ENCODE data around the gene CACNA1C.

The CACNA1C gene

DNA sequence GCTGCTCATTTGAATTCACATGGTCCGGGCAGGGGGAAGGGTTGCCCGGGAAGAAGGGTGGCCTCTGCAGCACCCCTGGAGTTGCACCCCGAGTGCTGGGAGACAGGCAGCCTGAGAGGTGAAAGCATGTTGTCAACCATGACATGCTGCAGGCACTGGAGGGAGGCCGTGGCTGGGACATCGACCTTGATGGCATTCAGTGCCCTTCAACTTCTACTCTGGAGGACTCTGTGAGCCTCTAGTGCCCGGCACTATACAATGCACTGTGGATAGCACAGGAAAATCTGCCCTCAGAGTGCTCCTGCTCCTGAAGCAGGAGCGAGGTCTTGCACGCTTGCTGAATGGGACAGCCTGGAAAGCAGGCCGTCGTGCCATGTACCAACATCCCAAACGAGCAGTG lies 382.7 kb downstream of the CACNA1C start:
- no peak for DNase-seq

DNA sequence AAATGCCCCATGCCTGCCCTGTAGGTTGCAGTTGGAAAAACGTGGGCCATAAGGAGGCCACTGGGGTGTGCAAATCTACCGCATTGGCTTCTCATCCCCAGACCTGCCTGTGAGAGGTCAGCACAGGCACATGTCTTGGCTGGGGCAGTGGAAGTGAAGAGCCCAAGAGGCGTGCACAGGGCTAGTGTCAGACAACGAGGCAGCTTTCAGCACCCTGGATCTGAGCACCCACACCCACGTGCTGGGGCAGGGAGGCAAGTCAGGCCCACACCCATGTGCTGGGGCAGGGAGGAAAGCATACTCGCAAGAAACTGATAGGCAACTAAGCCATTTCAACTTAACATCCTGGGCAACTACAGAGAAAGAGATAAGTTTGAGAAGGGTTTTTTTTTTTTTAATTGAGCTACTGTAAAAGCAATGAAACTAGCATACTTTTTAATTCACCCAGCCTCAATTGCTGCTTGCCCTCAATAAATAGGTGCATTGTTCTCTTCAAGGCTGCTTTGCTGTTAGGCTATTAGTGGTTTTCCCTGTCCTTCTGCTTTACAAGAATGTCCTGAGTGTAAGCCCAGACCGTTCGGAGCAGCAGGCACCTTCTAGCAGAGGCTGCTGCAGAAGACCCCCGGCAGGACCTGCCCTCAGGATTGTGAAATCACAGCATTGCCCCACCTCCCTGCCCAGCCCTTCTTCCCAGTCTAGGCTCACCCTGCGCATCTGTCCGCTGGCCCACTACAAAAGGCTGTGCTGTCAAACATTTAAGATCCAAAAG lies 386.7 kb downstream of the CACNA1C start:
- no peak for DNase-seq

DNA sequence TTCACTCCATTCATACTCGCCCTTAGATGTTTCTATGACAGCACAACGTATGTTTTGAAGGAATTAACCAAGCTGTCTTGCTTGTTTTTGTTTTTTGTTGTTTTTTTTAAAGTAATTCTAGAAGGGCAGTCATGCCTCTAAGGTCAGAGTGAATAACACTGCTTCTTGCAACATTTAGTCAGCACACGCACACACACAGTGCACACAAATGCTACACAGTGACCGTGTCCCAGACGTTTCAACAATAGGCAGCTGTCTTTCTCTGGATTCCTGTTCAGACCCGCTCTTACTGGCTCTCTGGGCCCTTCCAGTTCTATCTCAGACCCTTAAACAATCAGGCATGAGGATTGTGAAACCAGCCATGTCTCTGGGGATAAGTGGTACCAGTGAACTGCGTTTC lies 391.0 kb downstream of the CACNA1C start:
- no peak for DNase-seq

- DNase-seq: no peak
Observed at GRCh38 chr12:2445968-2446367, 393.2 kb downstream of the CACNA1C start.

DNA sequence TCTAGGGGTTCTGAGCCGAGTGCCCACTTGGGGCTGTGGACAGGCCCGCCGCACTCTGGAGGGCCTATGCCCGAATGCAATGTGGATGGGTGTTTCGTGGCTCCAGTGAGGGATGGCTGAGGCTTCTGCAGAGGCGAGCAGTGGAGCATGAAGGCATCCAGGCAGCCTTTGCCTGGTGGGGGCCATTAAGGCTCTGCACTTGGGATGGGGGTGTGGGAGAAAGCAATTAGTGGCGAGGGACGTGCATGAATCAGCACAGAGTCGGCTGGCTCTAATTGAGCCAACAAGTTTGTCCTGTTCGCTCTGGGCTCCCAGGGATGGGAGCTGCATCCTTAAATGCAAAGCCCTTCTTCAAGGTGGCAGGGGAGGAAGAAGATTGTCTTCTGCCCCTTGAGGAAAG lies 395.1 kb downstream of the CACNA1C start:
- DNase-seq: no peak

DNA sequence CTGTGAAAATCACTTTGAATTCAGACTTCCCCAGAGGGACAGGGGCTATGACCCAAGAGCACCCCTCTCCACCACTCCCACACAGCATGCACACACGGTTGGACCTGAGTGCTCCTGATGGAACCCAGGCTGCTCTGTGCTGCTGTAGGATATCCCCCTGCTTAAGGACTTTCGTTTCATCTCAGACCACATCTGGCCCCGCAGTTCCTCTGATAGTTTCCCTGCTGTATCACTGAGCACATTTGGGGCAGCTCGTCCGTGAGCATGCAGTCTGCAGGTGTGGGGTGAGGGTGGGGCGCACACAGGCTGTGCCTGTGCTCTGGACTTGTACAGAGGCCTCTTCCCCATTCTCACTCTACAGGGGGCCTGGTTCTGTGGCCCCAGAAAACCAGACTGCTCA lies 396.8 kb downstream of the CACNA1C start:
- no peak for DNase-seq

GRCh38 chr12:2450553-2450952 lies 397.8 kb downstream of the CACNA1C start:
- DNase-seq: no peak

- no peak for DNase-seq
Observed at GRCh38 chr12:2451025-2451424, 398.2 kb downstream of the CACNA1C start.

- no peak for DNase-seq
Observed at GRCh38 chr12:2451497-2451896, 398.7 kb downstream of the CACNA1C start.

DNA sequence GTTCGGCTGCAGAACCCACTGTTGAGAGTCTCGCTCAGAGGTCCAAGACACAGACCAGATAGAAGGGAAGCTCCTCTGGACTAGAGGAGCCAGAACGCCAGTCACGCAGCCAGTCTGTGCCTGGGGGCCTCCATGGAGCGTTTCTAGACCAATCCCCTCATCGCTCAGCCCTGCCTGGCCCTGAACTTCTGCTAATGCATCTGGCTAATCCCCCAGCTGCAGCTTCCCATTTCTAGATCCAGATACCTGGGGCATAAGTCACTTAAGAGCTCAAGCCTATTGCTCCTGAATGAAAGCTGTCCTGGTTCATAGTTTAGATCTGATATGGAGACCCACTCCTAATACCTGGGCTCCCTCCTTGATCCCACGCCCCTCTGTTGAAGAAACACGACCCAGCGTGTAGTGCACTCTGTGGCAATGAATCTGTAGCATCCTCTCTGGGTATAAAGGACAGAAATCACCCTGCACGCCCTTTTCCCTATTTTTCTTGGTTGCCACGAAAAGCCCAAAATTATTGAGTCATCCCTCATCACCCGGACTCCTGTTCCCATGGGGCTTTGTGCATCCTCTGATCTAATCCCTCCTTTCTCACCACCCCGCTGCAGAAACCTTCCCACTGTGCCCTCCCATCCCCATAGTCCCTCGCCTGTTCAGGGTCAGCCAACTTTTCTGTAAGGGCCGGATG lies 400.4 kb downstream of the CACNA1C start:
- no peak for DNase-seq

DNA sequence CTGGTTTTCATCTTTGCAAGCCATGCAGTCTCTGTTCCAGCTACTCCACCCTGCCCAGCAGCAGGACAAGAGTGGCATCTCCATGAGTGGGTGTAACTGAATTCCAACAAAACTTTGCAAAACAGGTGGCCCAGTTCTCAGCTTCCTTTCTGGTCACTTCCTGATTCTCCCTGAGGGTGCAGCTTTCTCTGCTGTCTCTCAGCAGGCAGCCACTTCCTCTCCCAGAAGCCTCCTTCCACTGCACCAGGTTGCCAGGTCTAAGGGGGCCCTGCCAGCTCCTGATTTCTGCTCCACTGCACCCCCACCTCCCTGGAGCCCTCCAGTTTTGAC lies 400.9 kb downstream of the CACNA1C start:
- no peak for DNase-seq

DNA sequence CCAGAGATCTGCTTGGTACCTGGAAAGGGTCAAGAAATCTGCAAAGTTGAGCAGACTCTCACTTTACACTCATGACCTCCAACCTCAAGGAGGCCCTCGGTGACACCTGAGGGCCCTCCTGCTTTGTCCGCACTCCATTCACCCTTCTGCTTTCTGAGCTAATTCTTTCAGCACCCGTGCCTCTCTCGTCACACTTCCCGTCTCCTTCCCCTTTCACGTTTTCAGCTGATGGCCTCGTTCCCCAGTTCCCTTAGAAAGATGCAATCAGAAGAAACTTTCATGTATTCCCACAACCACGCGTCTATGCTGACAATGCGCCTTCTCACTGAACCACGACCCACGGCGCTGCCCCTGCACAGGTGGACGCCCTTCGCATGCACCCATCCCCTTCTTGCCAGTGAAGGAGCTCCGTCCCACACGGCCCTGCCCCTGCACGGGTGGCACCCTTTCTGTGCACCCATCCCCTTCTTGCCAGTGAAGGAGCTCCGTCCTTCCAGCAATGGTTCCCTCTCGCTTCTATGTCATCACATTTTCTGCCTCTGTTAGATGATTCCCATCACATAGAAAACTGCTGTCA lies 401.9 kb downstream of the CACNA1C start:
- DNase-seq: no peak

DNA sequence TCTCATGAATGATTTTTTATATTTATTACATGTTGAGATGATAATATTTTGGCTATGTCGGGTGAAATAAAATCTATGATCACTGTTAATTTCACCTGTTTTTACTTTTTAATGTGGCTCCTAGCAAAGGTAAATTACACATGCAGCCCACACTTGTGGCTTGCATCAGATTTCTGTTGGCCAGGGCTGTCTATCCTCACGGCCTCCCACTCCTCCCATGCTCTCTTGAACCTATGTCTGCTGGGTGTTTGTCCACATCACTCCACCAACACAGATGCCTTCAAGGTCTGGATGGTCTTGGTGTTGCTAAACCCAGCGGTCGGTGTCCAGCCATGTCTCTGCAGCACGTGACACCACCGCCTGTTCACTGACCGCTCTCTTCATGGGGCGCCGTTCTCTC lies 402.6 kb downstream of the CACNA1C start:
- no peak for DNase-seq

GRCh38 chr12:2456122-2456812 lies 403.5 kb downstream of the CACNA1C start:
- DNase-seq: no peak

GRCh38 chr12:2456813-2457186 lies 404.0 kb downstream of the CACNA1C start:
- no peak for DNase-seq

DNA sequence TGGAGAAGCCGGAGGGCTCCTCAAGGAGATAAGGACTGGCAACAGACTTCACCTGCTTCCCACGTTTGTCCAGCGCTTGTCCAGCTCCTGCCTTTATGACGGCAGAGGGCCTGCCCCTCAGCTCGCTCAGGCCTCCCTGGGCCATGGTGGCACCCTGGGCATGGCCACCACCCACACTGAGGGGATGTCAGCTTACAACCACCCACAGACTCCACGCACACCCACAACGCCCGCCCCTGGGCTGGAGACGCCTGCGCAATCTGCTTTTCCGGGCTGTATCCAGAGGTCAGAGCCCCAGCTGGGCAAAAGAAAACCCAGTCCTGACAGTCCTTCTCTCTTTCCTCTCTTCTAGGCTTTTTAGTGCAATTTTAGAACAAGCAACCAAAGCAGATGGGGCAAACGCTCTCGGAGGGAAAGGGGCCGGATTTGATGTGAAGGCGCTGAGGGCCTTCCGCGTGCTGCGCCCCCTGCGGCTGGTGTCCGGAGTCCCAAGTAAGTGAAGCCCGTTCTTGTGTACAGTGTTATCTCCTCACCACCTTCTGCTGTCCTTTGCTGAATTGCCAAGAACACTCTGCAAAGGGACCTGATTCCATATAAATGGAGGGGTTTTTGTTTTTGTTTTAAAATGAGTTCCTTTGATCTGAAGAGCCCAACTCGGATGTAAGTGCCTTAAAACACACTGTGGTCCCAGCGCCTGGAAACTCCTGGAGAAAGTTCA lies 404.6 kb downstream of the CACNA1C start:
- DNase-seq: no peak

- no peak for DNase-seq
Observed at GRCh38 chr12:2457933-2458414, 405.2 kb downstream of the CACNA1C start.

GRCh38 chr12:2460051-2460670 lies 407.4 kb downstream of the CACNA1C start:
- DNase-seq: no peak

- no peak for DNase-seq
Observed at GRCh38 chr12:2461046-2461445, 408.3 kb downstream of the CACNA1C start.

DNA sequence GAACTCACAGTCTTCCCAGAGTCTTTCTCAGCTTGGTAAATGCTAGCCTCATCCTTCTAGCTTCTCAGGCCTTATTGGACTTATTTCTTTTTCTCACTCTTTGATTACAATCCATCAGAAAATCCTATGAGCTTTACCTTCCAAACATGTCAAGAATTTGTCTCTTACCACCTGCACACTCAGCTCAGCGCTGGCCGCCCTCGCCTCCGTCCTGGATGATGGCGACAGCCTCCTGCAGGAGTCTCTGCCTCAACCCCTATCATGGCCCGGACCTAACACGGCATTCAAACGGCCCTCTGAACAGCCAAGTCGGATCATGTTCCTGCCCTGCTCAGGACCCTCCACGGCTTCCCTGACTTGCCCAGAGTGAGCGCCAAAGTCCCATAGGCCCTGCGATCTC lies 408.9 kb downstream of the CACNA1C start:
- DNase-seq: no peak

DNA sequence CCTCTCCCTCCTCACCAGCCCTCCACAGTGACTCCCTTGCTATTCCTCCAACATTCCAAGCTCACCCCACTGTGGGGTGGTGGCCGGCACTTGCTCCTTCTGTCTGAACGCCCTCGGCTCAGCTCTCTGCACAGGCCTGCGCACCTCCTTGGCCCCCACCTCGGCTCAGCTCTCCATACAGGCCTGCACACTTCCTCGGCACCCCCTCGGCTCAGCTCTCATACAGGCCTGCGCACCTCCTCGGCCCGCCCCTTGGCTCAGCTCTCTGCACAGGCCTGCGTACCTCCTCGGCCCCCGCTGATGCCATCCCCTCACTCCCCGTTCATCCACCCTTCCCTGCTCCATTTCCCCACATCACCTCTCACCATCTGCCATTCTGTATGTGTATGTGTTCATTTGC lies 409.3 kb downstream of the CACNA1C start:
- DNase-seq: no peak

GRCh38 chr12:2463719-2464118 lies 410.9 kb downstream of the CACNA1C start:
- no peak for DNase-seq

DNA sequence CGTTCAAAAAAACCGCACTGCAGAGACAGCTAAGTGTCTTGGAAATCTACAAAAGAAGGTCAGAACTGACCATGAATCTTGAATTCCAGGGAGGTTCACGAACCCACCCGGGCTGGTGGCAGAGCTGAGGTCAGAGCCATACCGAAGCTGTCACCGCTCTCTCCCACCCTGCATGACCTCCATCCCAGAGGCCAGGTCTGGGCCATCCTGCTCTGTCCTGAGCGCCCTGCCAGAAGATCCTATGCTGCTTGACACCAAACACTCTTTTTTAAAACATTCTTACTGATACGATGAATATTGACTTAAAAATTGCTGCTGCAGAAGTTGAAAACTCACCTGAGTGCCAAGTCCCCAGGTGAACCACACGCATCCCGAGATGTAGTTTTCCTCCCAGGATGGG lies 412.9 kb downstream of the CACNA1C start:
- no peak for DNase-seq
